OCI-LY3 (cell line): ENCODE results near the gene MOSPD2.

Experiments
- H2AFZ ChIP-seq: fragments of 200-600, 300-600 bp; shearing (Covaris generic); 2 replicates; pipeline ENCODE4 v1.6.0; 2014; ENCODE audit warnings: antibody characterized with exemption, low read depth, low read length
- H3K27ac ChIP-seq: fragments of 200-600, 300-600 bp; sonication (generic); 2 replicates; pipeline ENCODE4 v1.5.1; 2014; ENCODE audit warnings: mild to moderate bottlenecking, low read length, moderate library complexity, mixed read lengths
- H3K27me3 ChIP-seq: fragments of 200-600, 300-600 bp; sonication (generic); 2 replicates; pipeline ENCODE4 v1.6.1; 2014; ENCODE audit warnings: low read depth, low read length, mixed read lengths
- H3K36me3 ChIP-seq: fragments of 200-600, 300-600 bp; sonication (generic); replicated peaks from 2 replicates; pipeline ENCODE3; 2014; ENCODE audit warnings: low read depth, low read length, mixed read lengths
- H3K4me1 ChIP-seq: fragments of 300-600, 200-600 bp; sonication (generic); 2 replicates; pipeline ENCODE4 v1.6.1; 2014; ENCODE audit warnings: low read length, mixed read lengths
- H3K4me2 ChIP-seq: fragments of 200-600, 300-600 bp; sonication (generic); 2 replicates; pipeline ENCODE4 v1.6.1; 2014; ENCODE audit warnings: low read length, mixed read lengths
- H3K4me3 ChIP-seq: fragments of 300-600, 200-600 bp; sonication (generic); 2 replicates; pipeline ENCODE4 v1.5.1; 2014; ENCODE audit warnings: antibody characterized with exemption, mild to moderate bottlenecking, low read length, moderate library complexity
- H3K79me2 ChIP-seq: fragments of 300-600, 200-600 bp; shearing (Covaris generic); 2 replicates; pipeline ENCODE4 v1.6.1; 2014; ENCODE audit warnings: mild to moderate bottlenecking, low read length, mixed read lengths
- H3K9ac ChIP-seq: fragments of 300-600, 200-600 bp; shearing (Covaris generic); 2 replicates; pipeline ENCODE4 v1.6.0; 2014; ENCODE audit warnings: mild to moderate bottlenecking, low read length, moderate library complexity
- H3K9me3 ChIP-seq: fragments of 200-600, 300-600 bp; shearing (Covaris generic); 2 replicates; pipeline ENCODE4 v1.6.1; 2014; ENCODE audit warnings: low read length, mixed read lengths; ENCODE audit not compliant: insufficient read depth
- H4K20me1 ChIP-seq: fragments of 200-600, 300-600 bp; sonication (generic); 2 replicates; pipeline ENCODE4 v1.6.1; 2016; ENCODE audit warnings: low read length, mixed read lengths; ENCODE audit not compliant: insufficient read depth
- CTCF ChIP-seq: fragments of 200-600, 300-600 bp; sonication (generic); IDR thresholded peaks from 2 replicates; pipeline ENCODE4 v1.5.1; 2014; ENCODE audit warnings: antibody characterized with exemption, low read length, low read depth
- EZH2phosphoT487 ChIP-seq: fragments of 200-600 bp; shearing (Covaris generic); IDR thresholded peaks from 2 replicates; pipeline ENCODE4 v1.6.1; 2018; ENCODE audit warnings: antibody characterized with exemption, mixed run types, low read depth

MOSPD2 gene

GRCh38 chrX:14941301-14941700, 68.1 kb downstream of the MOSPD2 start:
- no peaks in the 10 kb centered on the region for H3K9me3 ChIP-seq
- H3K27me3 ChIP-seq = no peaks in the 10 kb centered on the region
- no peak overlapping the region for H3K4me3 ChIP-seq
- no peaks in the 10 kb centered on the region for H3K4me1 ChIP-seq
- no peak overlapping the region for H3K27ac ChIP-seq
- no peak overlapping the region for H2AFZ ChIP-seq
- no peaks in the 10 kb centered on the region for H3K36me3 ChIP-seq
- no peak overlapping the region for H3K9ac ChIP-seq
- TF ChIP-seq EZH2phosphoT487 (no peak), CTCF (no peak)
- no peaks in the 10 kb centered on the region for H3K79me2 ChIP-seq
- H3K4me2 ChIP-seq = no peak overlapping the region
- no peaks in the 10 kb centered on the region for H4K20me1 ChIP-seq

- H3K9ac ChIP-seq = no peak overlapping the region
- no peak overlapping the region for H2AFZ ChIP-seq
- TF ChIP-seq CTCF = no peak
- no peak for TF ChIP-seq EZH2phosphoT487
- no peak overlapping the region for H3K4me2 ChIP-seq
- H3K9me3 ChIP-seq = no peaks in the 10 kb centered on the region
- no peaks in the 10 kb centered on the region for H4K20me1 ChIP-seq
- no peak overlapping the region for H3K4me3 ChIP-seq
- no peaks in the 10 kb centered on the region for H3K4me1 ChIP-seq
- no peaks in the 10 kb centered on the region for H3K36me3 ChIP-seq
- H3K79me2 ChIP-seq = no peaks in the 10 kb centered on the region
- no peak overlapping the region for H3K27ac ChIP-seq
- no peaks in the 10 kb centered on the region for H3K27me3 ChIP-seq
These were observed 69.1 kb downstream of the MOSPD2 start for GRCh38 chrX:14942341-14942740.

- Histone ChIP-seq H3K9me3 (no peaks in the 10 kb centered on the region), H3K4me1 (peaks cover 6% of the 10 kb centered on the region), H4K20me1 (no peaks in the 10 kb centered on the region), H3K36me3 (no peaks in the 10 kb centered on the region), H3K4me3 (no peak overlapping the region), H3K9ac (no peak overlapping the region), H3K27ac (no peak overlapping the region), H3K79me2 (no peaks in the 10 kb centered on the region), H3K4me2 (no peak overlapping the region), H2AFZ (no peak overlapping the region), H3K27me3 (no peaks in the 10 kb centered on the region)
- TF ChIP-seq CTCF (no peak), EZH2phosphoT487 (no peak)
These were observed 70.7 kb downstream of the MOSPD2 start for GRCh38 chrX:14943962-14944361.

GRCh38 chrX:14946606-14947155, 73.5 kb downstream of the MOSPD2 start:
- no peaks in the 10 kb centered on the region for H4K20me1 ChIP-seq
- no peaks in the 10 kb centered on the region for H3K79me2 ChIP-seq
- H2AFZ ChIP-seq = no peak overlapping the region
- H3K4me3 ChIP-seq = no peak overlapping the region
- H3K9me3 ChIP-seq = no peaks in the 10 kb centered on the region
- peaks cover 9% of the 10 kb centered on the region for H3K4me1 ChIP-seq
- H3K9ac ChIP-seq = no peak overlapping the region
- TF ChIP-seq EZH2phosphoT487 (no peak), CTCF (no peak)
- H3K27me3 ChIP-seq = no peaks in the 10 kb centered on the region
- H3K36me3 ChIP-seq = no peaks in the 10 kb centered on the region
- H3K27ac ChIP-seq = no peak overlapping the region
- H3K4me2 ChIP-seq = no peak overlapping the region
